Suppressor macrophage treated with lipopolysaccharide for 4 hours (primary cell): ENCODE results near the gene TAP1.

Source experiments
- DNase-seq: peaks from one replicate; pipeline ENCODE4 v3.0.0-alpha.2; 2020

Gene TAP1

GRCh38 chr6:32796848-32797776 is 56.4 kb downstream of the TAP1 start:
- DNase-seq = peak; percentile 84
